ENCODE measurements around the gene ST3GAL4.
"Not testable (repeated sequence)": the region's sequence is repeated elsewhere in the genome, so short reads cannot be mapped to it uniquely, and the experiment has no call there.

Gene ST3GAL4

GRCh38 chr11:126357055-126357962 lies 1.8 kb downstream of the ST3GAL4 start:
- no peak for DNase-seq (ENCODE audit: low read depth, low spot score)
- Histone ChIP-seq H3K4me3 (ENCODE audit: low read length) (no peak overlapping the region), H3K36me3 (ENCODE audit: control insufficient read depth, insufficient read depth, low read length) (no peaks in the 10 kb centered on the region), H3K4me1 (ENCODE audit: control insufficient read depth, insufficient read depth, low read length) (peaks cover 10% of the 10 kb centered on the region), H3K27me3 (ENCODE audit: control insufficient read depth, insufficient read depth, low read length) (no peaks in the 10 kb centered on the region), H3K9me3 (ENCODE audit: control insufficient read depth, insufficient read depth, low read length) (no peaks in the 10 kb centered on the region), H3K27ac (ENCODE audit: low read length) (no peak overlapping the region)
- WGBS (ENCODE audit: insufficient coverage, insufficient read length): no CpG with 5 or more reads among the region's 17 CpGs

DNA sequence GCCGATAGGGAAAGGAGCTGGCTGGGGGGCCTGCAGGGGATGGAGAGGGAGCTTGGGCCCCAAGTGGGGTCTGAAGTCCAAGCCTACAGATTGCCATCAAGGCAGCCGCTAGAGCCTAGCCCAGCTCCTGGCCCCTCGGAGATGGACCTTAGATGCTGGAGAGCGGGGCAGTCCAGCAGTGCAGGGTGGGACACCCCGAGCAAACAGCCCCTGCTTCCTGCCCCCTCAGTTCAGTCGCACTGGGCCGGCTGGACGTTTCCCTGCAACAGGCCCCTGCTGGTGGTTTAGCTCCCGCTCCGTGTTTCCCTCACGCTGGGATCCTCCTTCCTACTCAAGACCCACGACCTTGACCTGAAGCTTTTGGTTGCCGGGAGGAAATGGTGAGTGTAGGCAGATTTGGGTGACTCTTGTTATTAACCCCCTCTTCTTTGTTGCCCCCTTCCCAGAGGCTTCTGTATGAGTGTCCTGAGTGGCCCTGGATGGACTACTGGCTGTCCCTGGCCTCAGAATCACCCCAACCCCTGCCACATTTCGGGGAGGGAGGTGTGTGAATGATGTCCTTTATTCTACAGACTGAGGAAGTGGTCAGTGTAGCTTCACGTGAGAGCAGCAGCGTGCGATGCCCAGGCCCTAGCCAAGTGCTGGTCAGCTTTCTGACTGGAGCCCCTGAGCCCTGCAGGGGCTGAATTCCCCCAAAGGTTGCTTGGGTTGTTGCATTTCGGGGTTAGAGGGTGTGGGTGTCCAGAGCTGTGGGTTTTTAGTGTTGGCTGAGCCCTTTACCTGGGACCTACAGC lies 2.7 kb downstream of the ST3GAL4 start:
- no peak overlapping the region for H3K4me3 ChIP-seq (ENCODE audit: low read length)
- no peak for DNase-seq (ENCODE audit: low read depth, low spot score)

DNA sequence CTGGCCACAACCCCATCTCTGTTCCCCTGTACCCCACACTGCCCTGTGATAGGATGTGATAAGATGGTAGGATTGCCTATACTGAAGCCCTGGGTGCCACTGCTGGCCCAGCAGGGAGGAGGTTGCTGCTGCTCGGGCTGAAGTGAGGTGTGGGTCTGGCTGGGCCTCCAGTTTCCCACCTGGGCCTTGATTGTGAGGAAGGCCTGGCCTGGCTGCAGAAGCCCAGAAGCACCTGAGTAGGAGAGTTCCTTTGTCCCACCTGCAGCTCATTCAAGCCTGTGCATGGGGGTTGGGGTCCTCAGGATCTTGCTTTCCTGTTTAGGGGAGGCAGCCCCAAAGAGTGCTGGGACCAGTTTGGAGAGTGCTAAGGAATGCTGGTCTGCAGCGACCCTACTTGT lies 3.3 kb downstream of the ST3GAL4 start:
- H3K27ac ChIP-seq (ENCODE audit: low read length): no peak overlapping the region
- no CpG with 5 or more reads among the region's 2 CpGs for WGBS (ENCODE audit: insufficient coverage, insufficient read length)
- peaks cover 10% of the 10 kb centered on the region for H3K4me1 ChIP-seq (ENCODE audit: control insufficient read depth, insufficient read depth, low read length)
- no peak for DNase-seq (ENCODE audit: low read depth, low spot score)
- H3K36me3 ChIP-seq (ENCODE audit: control insufficient read depth, insufficient read depth, low read length): no peaks in the 10 kb centered on the region
- no peaks in the 10 kb centered on the region for H3K9me3 ChIP-seq (ENCODE audit: control insufficient read depth, insufficient read depth, low read length)
- H3K27me3 ChIP-seq (ENCODE audit: control insufficient read depth, insufficient read depth, low read length): no peaks in the 10 kb centered on the region
- H3K4me3 ChIP-seq (ENCODE audit: low read length): no peak overlapping the region

More for the DNA sequence above, 2.7 kb downstream of the ST3GAL4 start:
- Histone ChIP-seq H3K9me3 (ENCODE audit: control insufficient read depth, insufficient read depth, low read length) (no peaks in the 10 kb centered on the region), H3K4me1 (ENCODE audit: control insufficient read depth, insufficient read depth, low read length) (peaks cover 10% of the 10 kb centered on the region), H3K36me3 (ENCODE audit: control insufficient read depth, insufficient read depth, low read length) (no peaks in the 10 kb centered on the region), H3K27me3 (ENCODE audit: control insufficient read depth, insufficient read depth, low read length) (no peaks in the 10 kb centered on the region), H3K27ac (ENCODE audit: low read length) (no peak overlapping the region)
- no CpG with 5 or more reads among the region's 18 CpGs for WGBS (ENCODE audit: insufficient coverage, insufficient read length)

DNA sequence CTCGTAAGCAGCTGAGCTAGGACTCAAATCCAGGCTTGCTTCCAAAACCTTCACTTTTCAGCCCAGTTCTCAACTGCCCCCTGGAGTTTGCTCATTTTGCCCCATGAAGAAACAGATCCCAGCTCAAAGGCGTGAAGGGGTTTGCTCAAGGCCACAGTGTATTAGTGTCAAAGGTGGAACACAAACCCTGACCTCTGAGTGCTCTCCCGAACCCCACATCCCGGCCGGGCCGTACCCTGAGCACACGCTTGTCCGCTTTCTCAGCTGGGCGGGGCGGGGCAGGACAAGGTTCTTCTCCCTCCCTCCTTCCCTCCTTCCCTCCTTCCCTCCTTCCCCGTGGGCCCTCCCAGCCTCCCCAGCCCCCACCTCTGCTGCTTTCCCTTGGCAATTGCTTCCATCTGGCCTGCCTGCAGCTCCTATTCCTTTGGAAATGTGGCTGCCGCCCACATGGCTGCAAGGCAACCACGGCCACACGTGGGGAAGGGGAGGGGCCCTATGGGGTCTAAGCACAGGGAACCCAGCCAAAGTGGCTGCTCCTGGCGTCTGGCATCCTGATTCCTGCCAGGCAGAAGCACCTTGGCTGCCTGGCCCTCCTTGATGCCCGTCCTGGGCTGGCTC lies 4.1 kb downstream of the ST3GAL4 start:
- H3K4me3 ChIP-seq (ENCODE audit: low read length): no peak overlapping the region
- H3K9me3 ChIP-seq (ENCODE audit: control insufficient read depth, insufficient read depth, low read length): no peaks in the 10 kb centered on the region
- peaks cover 7% of the 10 kb centered on the region for H3K4me1 ChIP-seq (ENCODE audit: control insufficient read depth, insufficient read depth, low read length)
- H3K27me3 ChIP-seq (ENCODE audit: control insufficient read depth, insufficient read depth, low read length): no peaks in the 10 kb centered on the region
- no peak for DNase-seq (ENCODE audit: low read depth, low spot score)
- no peaks in the 10 kb centered on the region for H3K36me3 ChIP-seq (ENCODE audit: control insufficient read depth, insufficient read depth, low read length)
- H3K27ac ChIP-seq (ENCODE audit: low read length): no peak overlapping the region
- WGBS (ENCODE audit: insufficient coverage, insufficient read length): no CpG with 5 or more reads among the region's 16 CpGs

GRCh38 chr11:126360049-126360446 lies 4.6 kb downstream of the ST3GAL4 start:
- Histone ChIP-seq H3K9me3 (ENCODE audit: control insufficient read depth, insufficient read depth, low read length) (no peaks in the 10 kb centered on the region), H3K4me3 (ENCODE audit: low read length) (no peak overlapping the region), H3K36me3 (ENCODE audit: control insufficient read depth, insufficient read depth, low read length) (no peaks in the 10 kb centered on the region), H3K27me3 (ENCODE audit: control insufficient read depth, insufficient read depth, low read length) (no peaks in the 10 kb centered on the region), H3K27ac (ENCODE audit: low read length) (no peak overlapping the region), H3K4me1 (ENCODE audit: control insufficient read depth, insufficient read depth, low read length) (peaks cover 6% of the 10 kb centered on the region)
- no CpG with 5 or more reads among the region's 8 CpGs for WGBS (ENCODE audit: insufficient coverage, insufficient read length)
- no peak for DNase-seq (ENCODE audit: low read depth, low spot score)

- WGBS (ENCODE audit: insufficient coverage, insufficient read length): no CpG with 5 or more reads among the region's 5 CpGs
- peaks cover 5% of the 10 kb centered on the region for H3K4me1 ChIP-seq (ENCODE audit: control insufficient read depth, insufficient read depth, low read length)
- H3K36me3 ChIP-seq (ENCODE audit: control insufficient read depth, insufficient read depth, low read length): no peaks in the 10 kb centered on the region
- no peaks in the 10 kb centered on the region for H3K9me3 ChIP-seq (ENCODE audit: control insufficient read depth, insufficient read depth, low read length)
- no peaks in the 10 kb centered on the region for H3K27me3 ChIP-seq (ENCODE audit: control insufficient read depth, insufficient read depth, low read length)
- H3K4me3 ChIP-seq (ENCODE audit: low read length): no peak overlapping the region
- H3K27ac ChIP-seq (ENCODE audit: low read length): no peak overlapping the region
- DNase-seq (ENCODE audit: low read depth, low spot score): no peak
Measured at GRCh38 chr11:126361400-126361799, 5.9 kb downstream of the ST3GAL4 start.

DNA sequence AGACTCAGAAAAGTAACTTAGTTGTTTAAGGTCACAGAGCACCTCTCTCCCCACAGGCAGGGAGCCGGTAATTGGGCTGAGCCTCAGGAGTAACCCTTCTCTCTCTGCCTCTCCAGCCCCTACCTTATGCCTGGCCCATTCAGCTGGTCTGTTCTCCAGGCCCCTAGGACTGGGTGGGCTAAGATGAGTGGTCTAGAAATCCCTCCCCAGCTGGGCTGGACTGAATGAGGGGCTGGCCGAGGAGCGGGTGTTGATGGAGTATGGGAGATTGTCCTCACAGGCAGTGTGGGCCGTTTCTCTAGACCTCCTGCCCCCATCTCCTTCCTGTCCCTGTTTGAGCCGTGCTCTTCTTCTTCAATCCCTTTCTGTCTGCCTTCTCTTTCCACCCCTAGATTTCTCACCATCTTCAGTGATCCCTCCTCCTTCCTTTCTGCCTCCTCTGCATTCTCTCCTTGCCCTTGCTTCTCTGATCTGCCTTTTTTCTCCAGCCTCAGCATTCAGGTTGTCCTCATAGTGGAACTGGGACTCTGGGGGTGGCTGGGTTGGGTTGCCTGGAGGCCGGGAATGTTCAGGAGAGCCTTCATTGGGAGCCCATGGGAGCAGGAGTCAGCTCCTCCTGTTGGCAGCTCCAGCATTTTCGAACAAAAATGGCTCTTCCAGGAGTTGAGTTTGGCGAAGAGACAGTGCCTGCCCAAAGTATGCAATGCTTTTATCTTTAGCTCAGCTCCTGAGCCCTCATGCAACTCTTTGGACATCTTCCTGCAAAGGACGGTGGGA lies 7.6 kb downstream of the ST3GAL4 start:
- Histone ChIP-seq H3K9me3 (ENCODE audit: control insufficient read depth, insufficient read depth, low read length) (no peaks in the 10 kb centered on the region), H3K27ac (ENCODE audit: low read length) (no peak overlapping the region), H3K27me3 (ENCODE audit: control insufficient read depth, insufficient read depth, low read length) (no peaks in the 10 kb centered on the region), H3K4me1 (ENCODE audit: control insufficient read depth, insufficient read depth, low read length) (peaks cover 6% of the 10 kb centered on the region), H3K4me3 (ENCODE audit: low read length) (no peak overlapping the region), H3K36me3 (ENCODE audit: control insufficient read depth, insufficient read depth, low read length) (no peaks in the 10 kb centered on the region)
- no peak for DNase-seq (ENCODE audit: low read depth, low spot score)
- WGBS (ENCODE audit: insufficient coverage, insufficient read length): no CpG with 5 or more reads among the region's 9 CpGs

DNA sequence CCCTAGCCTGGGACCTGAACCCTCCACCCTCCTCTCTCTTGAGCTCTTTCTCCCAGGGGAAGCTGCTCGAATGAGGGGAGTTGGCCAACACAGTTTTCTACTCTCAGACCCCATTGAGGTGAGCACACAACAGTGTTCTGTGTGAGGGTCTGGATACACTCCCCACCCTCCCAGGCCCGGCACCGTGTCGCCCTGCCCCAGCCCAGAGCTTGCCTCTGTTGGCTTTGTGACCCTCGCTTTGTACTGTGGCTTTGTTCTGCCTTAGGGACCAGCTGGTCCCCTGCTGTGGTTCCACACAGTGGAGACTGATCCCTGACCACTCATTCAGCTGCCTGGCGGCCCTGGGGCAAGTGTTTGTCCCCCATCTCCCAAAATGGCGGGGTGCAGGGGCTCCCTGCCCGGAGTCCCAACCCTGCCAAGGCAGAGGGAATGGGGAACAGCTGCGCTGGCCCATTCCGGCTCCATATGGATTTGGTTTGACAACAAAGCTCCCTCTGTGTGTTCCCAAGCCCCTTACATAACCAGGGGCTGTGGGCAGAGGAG lies 8.3 kb downstream of the ST3GAL4 start:
- no peak for DNase-seq (ENCODE audit: low read depth, low spot score)
- H3K27me3 ChIP-seq (ENCODE audit: control insufficient read depth, insufficient read depth, low read length): no peaks in the 10 kb centered on the region
- H3K4me3 ChIP-seq (ENCODE audit: low read length): no peak overlapping the region
- no peaks in the 10 kb centered on the region for H3K9me3 ChIP-seq (ENCODE audit: control insufficient read depth, insufficient read depth, low read length)
- no peaks in the 10 kb centered on the region for H3K36me3 ChIP-seq (ENCODE audit: control insufficient read depth, insufficient read depth, low read length)
- no CpG with 5 or more reads among the region's 10 CpGs for WGBS (ENCODE audit: insufficient coverage, insufficient read length)
- H3K27ac ChIP-seq (ENCODE audit: low read length): no peak overlapping the region
- peaks cover 8% of the 10 kb centered on the region for H3K4me1 ChIP-seq (ENCODE audit: control insufficient read depth, insufficient read depth, low read length)

- not testable (repeated sequence) for DNase-seq (ENCODE audit: low read depth, low spot score); H3K27me3 ChIP-seq (ENCODE audit: control insufficient read depth, insufficient read depth, low read length); H3K9me3 ChIP-seq (ENCODE audit: control insufficient read depth, insufficient read depth, low read length); H3K36me3 ChIP-seq (ENCODE audit: control insufficient read depth, insufficient read depth, low read length); H3K4me3 ChIP-seq (ENCODE audit: low read length); H3K27ac ChIP-seq (ENCODE audit: low read length)
- WGBS (ENCODE audit: insufficient coverage, insufficient read length): no CpG with 5 or more reads among the region's 9 CpGs
- peaks cover 10% of the 10 kb centered on the region for H3K4me1 ChIP-seq (ENCODE audit: control insufficient read depth, insufficient read depth, low read length)
Measured at GRCh38 chr11:126364735-126365134, 9.2 kb downstream of the ST3GAL4 start.
